HepG2 (cell line): ENCODE data around the gene F2RL3. TPM values are rescaled to one million over a fixed set of nuclear protein-coding genes. Genes with fewer than 3 reads are reported as not detected.

Experiments used
- ATAC-seq: fragments of 200-7000 bp; cut with Tn5 transposase; 3 replicates; pipeline ENCODE4 v1.9.1; 2020; ENCODE audit warnings: mild to moderate bottlenecking, moderate library complexity
- BruUV-seq: library from RNA; stranded (reverse); fragments of 400-500 nt; replicated peaks from 2 replicates; lab custom pipeline; 2021; lab: Mats Ljungman, UMichigan
- CTCF ChIA-PET: fragments of 300-600 bp; formaldehyde crosslinking; extraction: SDS; loops from one replicate; lab custom pipeline; 2021; ENCODE audit warnings: low total read pairs, inconsistent platforms, low intra/inter-chr PET ratio; lab: Yijun Ruan, JAX
- POLR2A ChIA-PET: fragments of 350-600 bp; sonication (Branson Sonifier 250); formaldehyde crosslinking; loops from one replicate; lab custom pipeline; 2020; ENCODE audit warnings: antibody characterized with exemption, inconsistent platforms; lab: Yijun Ruan, JAX
- DNase-seq: peaks from one replicate; pipeline ENCODE4 v3.0.0-alpha.2; 2015; ENCODE audit warnings: low spot score
- FAIRE-seq: peaks from 3 replicates; lab custom pipeline; 2011; peaks lifted over from hg19 to GRCh38; lab: Jason Lieb, UNC
- H2AFZ ChIP-seq: one replicate; pipeline ENCODE4 v1.6.1; 2011; ENCODE audit warnings: low read length, inconsistent platforms
- H3K27ac ChIP-seq: fragments of 300-600 bp; 3 replicates; pipeline ENCODE4 v1.8.0; 2011; ENCODE audit warnings: mixed run types, mild to moderate bottlenecking, mixed read lengths, low read length, inconsistent platforms; ENCODE audit not compliant: insufficient read depth; ENCODE audit errors: extremely low read length
- H3K27me3 ChIP-seq, 2 experiments: fragments of 200-600 bp in 1 of 2; 2 replicates in 1 of 2; 3 replicates in 1 of 2; pipeline versions ENCODE4 v1.6.0 to v1.8.0; 2011; ENCODE audit warnings: low read length in 2 of 2, mild to moderate bottlenecking in 2 of 2, moderate library complexity in 2 of 2, inconsistent platforms in 1 of 2; ENCODE audit not compliant: insufficient read depth in 2 of 2, control insufficient read depth in 1 of 2
- H3K36me3 ChIP-seq, 2 experiments: fragments of 200-600 bp in 1 of 2; replicated peaks in 1 of 2; 2 replicates in 1 of 2; 3 replicates in 1 of 2; pipeline versions ENCODE4 v1.5.1 to v1.8.0; 2011; ENCODE audit warnings: low read length in 2 of 2, inconsistent platforms in 1 of 2; ENCODE audit not compliant: insufficient read depth in 2 of 2, control insufficient read depth in 1 of 2
- H3K4me1 ChIP-seq: 2 replicates; pipeline ENCODE4 v1.5.1; 2012; ENCODE audit warnings: low read length, inconsistent platforms; ENCODE audit not compliant: insufficient read depth
- H3K4me2 ChIP-seq: 2 replicates; pipeline ENCODE4 v1.6.0; 2011; ENCODE audit warnings: low read depth, low read length, inconsistent platforms
- H3K4me3 ChIP-seq, 3 experiments: fragments of 200-600 bp in 1 of 3; sonication (generic), shearing (Covaris generic) in 1 of 3; replicated peaks in 1 of 3; 2 replicates each; pipeline ENCODE4 v1.5.1; 2011 to 2016; ENCODE audit warnings: low read length in 3 of 3, inconsistent platforms in 2 of 3, low read depth in 2 of 3, mild to moderate bottlenecking in 2 of 3, control low read depth in 1 of 3, mixed read lengths in 1 of 3; ENCODE audit not compliant: insufficient read depth in 1 of 3
- H3K79me2 ChIP-seq: one replicate; pipeline ENCODE4 v1.6.1; 2011; ENCODE audit warnings: low read length, inconsistent platforms; ENCODE audit not compliant: insufficient read depth
- H3K9ac ChIP-seq: 2 replicates; pipeline ENCODE4 v1.6.0; 2011; ENCODE audit warnings: mild to moderate bottlenecking, low read depth, low read length, inconsistent platforms; ENCODE audit not compliant: insufficient read depth
- H3K9me3 ChIP-seq: 2 replicates; pipeline ENCODE4 v1.5.1; 2012; ENCODE audit warnings: mild to moderate bottlenecking, low read length
- H4K20me1 ChIP-seq: 2 replicates; pipeline ENCODE4 v1.6.0; 2011; ENCODE audit warnings: inconsistent platforms, mild to moderate bottlenecking, low read length, moderate library complexity; ENCODE audit not compliant: insufficient read depth
- ARID3A ChIP-seq: IDR thresholded peaks from 2 replicates; pipeline ENCODE4 v1.6.1; 2012; ENCODE audit warnings: low read depth, low read length, improper control_type of control experiment
- IRF2 ChIP-seq: IDR thresholded peaks from 2 replicates; pipeline ENCODE4 v1.6.1; 2018; ENCODE audit warnings: missing genetic modification reagents, missing compliant biosample characterization
- RFX1 ChIP-seq: fragments of 450-650 bp; IDR thresholded peaks from 2 replicates; pipeline ENCODE4 v1.6.1; 2017
- RFX3 ChIP-seq: IDR thresholded peaks from 2 replicates; pipeline ENCODE4 v1.6.1; 2016; ENCODE audit warnings: missing biosample characterization, missing genetic modification reagents
- TCF7L2 ChIP-seq: IDR thresholded peaks from 2 replicates; pipeline ENCODE4 v1.6.1; 2011; ENCODE audit warnings: mild to moderate bottlenecking, low read depth, low read length, moderate library complexity
- ZNF260 ChIP-seq: sonication (generic); formaldehyde crosslinking; IDR thresholded peaks from 2 replicates; pipeline ENCODE4 v1.4.0; 2020; ENCODE audit warnings: missing genetic modification reagents, low read depth, mild to moderate bottlenecking, borderline replicate concordance
- ZNF546 ChIP-seq: sonication (generic); formaldehyde crosslinking; conservative IDR thresholded peaks from 2 replicates; pipeline ENCODE4 v1.8.1; 2023; ENCODE audit warnings: mild to moderate bottlenecking, missing genetic modification reagents
- WGBS: methylation state at CpG from one replicate; pipeline ENCODE4 v1.1.6; 2017; ENCODE audit warnings: low lambda C conversion rate; 5-methylcytosine and 5-hydroxymethylcytosine counted together
- in situ Hi-C: cut with HindIII; loops from 2 replicates; pipeline ENCODE4 v1.10.0; 2017; ENCODE audit warnings: low pct_unique_long_range_greater_than_20kb; ENCODE audit not compliant: extremely low pct_ligation_motif_present
- intact Hi-C: fragments of 100-400 bp; cut with micrococcal nuclease; formaldehyde crosslinking; loops from one replicate; pipeline ENCODE4 v1.10.0; 2022; ENCODE audit not compliant: unreplicated experiment
- polyA plus RNA-seq, 8 experiments: library from polyadenylated mRNA; depleted of rRNA in 3 of 8; stranded (reverse) in 7 of 8; unstranded in 1 of 8; fragments of >200 nt; fragmentation: Illumina TruSeq in 4 of 8; extraction: Trizol in 4 of 8; gene quantifications; 2 replicates each; pipeline versions ENCODE4 v1.2.1 to v1.2.3, GENCODE V29; 2011 to 2016; ENCODE audit warnings: low read depth in 4 of 8, missing spikeins in 1 of 8, mixed read lengths in 1 of 8; ENCODE audit not compliant: insufficient read depth in 1 of 8
- total RNA-seq, 5 experiments: library from RNA; depleted of rRNA; stranded (reverse); fragments of >200 nt; fragmentation: Illumina TruSeq; extraction: Trizol; gene quantifications; 2 replicates each; pipeline ENCODE4 v1.2.3, GENCODE V29; 2016; ENCODE audit warnings: low read depth in 1 of 5

Gene F2RL3
- total and polyA plus RNA-seq, 2 of the 13 experiments (the other 11 are each of a cell fraction or from before 2014, with no cell fraction given) = not detected

DNA sequence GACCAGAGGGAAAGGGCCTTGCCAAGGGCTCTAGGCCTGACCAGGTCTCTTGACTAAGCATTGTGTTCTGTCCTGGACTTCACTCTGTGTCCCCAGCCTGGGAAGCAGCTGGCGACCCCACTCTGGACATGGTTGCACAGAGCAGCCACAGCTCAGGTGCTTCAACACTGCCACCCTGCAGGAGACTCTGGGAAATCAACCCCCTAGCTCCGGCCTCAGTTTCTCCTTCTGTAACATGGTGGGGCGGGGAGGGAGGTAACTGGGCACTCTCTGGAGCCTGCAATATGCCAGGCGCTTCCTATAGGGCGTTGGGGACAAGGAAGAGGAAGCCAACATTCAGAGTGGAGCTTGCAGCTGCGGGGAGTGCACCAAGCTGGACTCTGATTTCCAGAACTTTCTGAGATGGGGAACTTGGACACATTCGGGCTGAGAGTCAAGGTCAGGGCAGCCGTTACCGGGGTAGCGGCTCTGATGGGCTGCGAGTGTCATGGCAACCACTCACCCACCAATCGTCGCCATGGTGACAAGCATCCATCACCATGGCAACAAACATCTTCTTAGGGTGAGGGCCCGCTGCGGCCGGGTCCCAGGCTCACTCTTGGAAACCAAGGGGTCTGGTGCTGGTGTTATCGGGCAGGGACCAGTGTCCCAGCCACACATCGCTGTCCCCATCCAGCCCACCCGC lies 12.8 kb downstream of the F2RL3 start:
- Histone ChIP-seq H3K4me3 (no peak overlapping the region), H3K27me3 (peaks cover 1 to 3% of the 10 kb centered on the region in 2 experiments; a peak in 4 of 5 replicates), H4K20me1 (no peaks in the 10 kb centered on the region), H3K79me2 (no peaks in the 10 kb centered on the region), H3K4me2 (no peak overlapping the region), H3K27ac (no peak overlapping the region), H3K9ac (no peak overlapping the region), H3K9me3 (no peaks in the 10 kb centered on the region), H3K4me1 (peaks cover under 1% of the 10 kb centered on the region; the same call in 1 of the 2 replicates), H2AFZ (no peak overlapping the region), H3K36me3 (no peaks in the 10 kb centered on the region)
- POLR2A ChIA-PET = no interaction called here
- intact Hi-C loops (no loop called here), in situ Hi-C loops (loop anchor here (10.0 kb wide), 1 partner anchor 127 kb away; no protein-coding TSS in a partner anchor)
- BruUV-seq = no TSS peak
- 23% methylated on average over 11 of the region's 19 CpGs for WGBS
- DNase-seq (no peak), ATAC-seq (no peak), FAIRE-seq (no peak)
- TF ChIP-seq IRF2 (no peak), ZNF546 (CRISPR knock-in tag) (no peak), RFX3 (CRISPR knock-in tag) (0 out of 2 replicates have a peak, but pooled peaks have one; percentile 33), ARID3A (no peak), RFX1 (peak; percentile 68), TCF7L2 (no peak), ZNF260 (CRISPR knock-in tag) (no peak)
- CTCF ChIA-PET = no interaction called here
